H1 (cell line): ENCODE data around the gene ACYP2. TPM values are rescaled to one million over a fixed set of nuclear protein-coding genes. Genes with fewer than 3 reads are reported as not detected.

Experiments
- CTCF ChIA-PET: fragments of 300-600 bp; sonication (Branson Sonifier 250); formaldehyde crosslinking; loops from one replicate; lab custom pipeline; 2021; ENCODE audit not compliant: partially characterized antibody; lab: Charles Lee
- POLR2A ChIA-PET: fragments of 300-600 bp; sonication (Branson Sonifier 250); formaldehyde crosslinking; loops from one replicate; lab custom pipeline; 2021; ENCODE audit warnings: inconsistent platforms; ENCODE audit not compliant: partially characterized antibody; lab: Charles Lee
- DNase-seq, 2 experiments: peaks; one replicate each; pipeline versions ENCODE4 v3.0.0 to v3.0.0-alpha.2; 2010 to 2022; ENCODE audit warnings: low spot score in 2 of 2, low read depth in 1 of 2, mixed read lengths in 1 of 2
- FAIRE-seq: peaks from 2 replicates; lab custom pipeline; 2011; peaks lifted over from hg19 to GRCh38; lab: Jason Lieb, UNC
- H2AFZ ChIP-seq: 2 replicates; pipeline ENCODE4 v1.8.1; 2012; ENCODE audit warnings: low read length, inconsistent platforms
- H2AK5ac ChIP-seq: 2 replicates; pipeline ENCODE4 v1.6.1; 2013; ENCODE audit warnings: low read depth, low read length
- H2BK120ac ChIP-seq: replicated peaks from 2 replicates; pipeline ENCODE3; 2013; ENCODE audit warnings: low read depth, low read length, inconsistent platforms
- H2BK12ac ChIP-seq: 2 replicates; pipeline ENCODE4 v1.6.1; 2013; ENCODE audit warnings: low read depth, low read length
- H2BK15ac ChIP-seq: 2 replicates; pipeline ENCODE4 v1.6.1; 2013; ENCODE audit warnings: low read length
- H2BK20ac ChIP-seq: 2 replicates; pipeline ENCODE4 v1.6.1; 2013; ENCODE audit warnings: low read length
- H2BK5ac ChIP-seq: 2 replicates; pipeline ENCODE4 v1.6.1; 2013; ENCODE audit warnings: low read depth, low read length
- H3K14ac ChIP-seq: 2 replicates; pipeline ENCODE4 v1.6.1; 2013; ENCODE audit warnings: inconsistent platforms; ENCODE audit not compliant: insufficient read length
- H3K18ac ChIP-seq: 2 replicates; pipeline ENCODE4 v1.6.1; 2013; ENCODE audit warnings: low read length; ENCODE audit errors: extremely low read depth
- H3K23ac ChIP-seq: 2 replicates; pipeline ENCODE4 v1.6.1; 2013; ENCODE audit warnings: inconsistent platforms; ENCODE audit not compliant: insufficient read length
- H3K23me2 ChIP-seq: 2 replicates; pipeline ENCODE4 v1.6.1; 2013; ENCODE audit warnings: low read depth, low read length
- H3K27ac ChIP-seq: 2 replicates; pipeline ENCODE4 v1.6.1; 2011; ENCODE audit warnings: low read depth, low read length, inconsistent platforms
- H3K27me3 ChIP-seq, 4 experiments: replicated peaks in 1 of 4; 1 replicate in 1 of 4; 2 replicates in 3 of 4; pipeline versions ENCODE4 v1.6.1 to v1.8.1; 2011 to 2013; ENCODE audit warnings: low read length in 3 of 4, mild to moderate bottlenecking in 3 of 4, inconsistent platforms in 2 of 4, mixed read lengths in 2 of 4, moderate library complexity in 1 of 4; ENCODE audit not compliant: control insufficient read depth in 3 of 4, insufficient read depth in 3 of 4; ENCODE audit errors: extremely low read depth in 1 of 4
- H3K36me3 ChIP-seq, 4 experiments: 2 replicates each; pipeline versions ENCODE4 v1.6.1 to v1.8.1; 2011 to 2013; ENCODE audit warnings: mild to moderate bottlenecking in 4 of 4, low read length in 3 of 4, moderate library complexity in 2 of 4, control low read depth in 1 of 4, inconsistent platforms in 1 of 4; ENCODE audit not compliant: insufficient read depth in 4 of 4, control insufficient read depth in 2 of 4
- H3K4ac ChIP-seq: replicated peaks from 2 replicates; pipeline ENCODE3; 2013; ENCODE audit warnings: low read length, low read depth, mixed read lengths, inconsistent platforms; ENCODE audit not compliant: insufficient read length
- H3K4me1 ChIP-seq, 4 experiments: replicated peaks in 1 of 4; 1 replicate in 1 of 4; 2 replicates in 3 of 4; pipeline versions ENCODE4 v1.6.1 to v1.8.1; 2011 to 2013; ENCODE audit warnings: low read length in 3 of 4, inconsistent platforms in 2 of 4, mixed read lengths in 1 of 4; ENCODE audit not compliant: insufficient read depth in 4 of 4, control insufficient read depth in 3 of 4
- H3K4me2 ChIP-seq, 2 experiments: 2 replicates each; pipeline versions ENCODE4 v1.6.1 to v1.8.1; 2011 to 2013; ENCODE audit warnings: low read depth in 2 of 2, low read length in 2 of 2, control low read depth in 1 of 2, inconsistent platforms in 1 of 2, mild to moderate bottlenecking in 1 of 2; ENCODE audit not compliant: insufficient read depth in 1 of 2
- H3K4me3 ChIP-seq, 4 experiments: fragments of 200-600, 300-600 bp in 1 of 4; sonication (generic), shearing (Covaris generic), sonication (Bioruptor Twin) in 1 of 4; 2 replicates each; pipeline versions ENCODE4 v1.5.1 to v1.8.1; 2011 to 2016; ENCODE audit warnings: low read length in 4 of 4, low read depth in 3 of 4, control low read depth in 2 of 4, inconsistent platforms in 2 of 4, mild to moderate bottlenecking in 2 of 4, mixed read lengths in 1 of 4, moderate library complexity in 1 of 4; ENCODE audit not compliant: insufficient read depth in 2 of 4; ENCODE audit errors: extremely low read depth in 1 of 4
- H3K56ac ChIP-seq: replicated peaks from 2 replicates; pipeline ENCODE3; 2013; ENCODE audit warnings: low read depth, mild to moderate bottlenecking, mixed read lengths, low read length, inconsistent platforms; ENCODE audit not compliant: insufficient read length
- H3K79me1 ChIP-seq: 2 replicates; pipeline ENCODE4 v1.6.1; 2013; ENCODE audit warnings: low read depth, low read length, control low read depth
- H3K79me2 ChIP-seq, 2 experiments: 2 replicates each; pipeline versions ENCODE4 v1.6.1 to v1.8.1; 2012 to 2013; ENCODE audit warnings: low read length in 2 of 2, mild to moderate bottlenecking in 2 of 2, inconsistent platforms in 1 of 2; ENCODE audit not compliant: insufficient read depth in 2 of 2, control insufficient read depth in 1 of 2
- H3K9ac ChIP-seq, 4 experiments: replicated peaks in 1 of 4; 1 replicate in 1 of 4; 2 replicates in 3 of 4; pipeline versions ENCODE4 v1.6.1 to v1.8.1; 2011 to 2013; ENCODE audit warnings: low read depth in 3 of 4, low read length in 3 of 4, control low read depth in 2 of 4, mild to moderate bottlenecking in 2 of 4, moderate library complexity in 2 of 4, inconsistent platforms in 1 of 4; ENCODE audit errors: extremely low read depth in 1 of 4
- H3K9me3 ChIP-seq, 2 experiments: 2 replicates each; pipeline versions ENCODE4 v1.6.1 to v1.8.1; 2012 to 2013; ENCODE audit warnings: mild to moderate bottlenecking in 2 of 2, moderate library complexity in 2 of 2, control low read depth in 1 of 2, inconsistent platforms in 1 of 2, low read depth in 1 of 2, low read length in 1 of 2, mixed read lengths in 1 of 2; ENCODE audit not compliant: insufficient read depth in 2 of 2
- H4K20me1 ChIP-seq, 2 experiments: replicated peaks in 1 of 2; 2 replicates each; pipeline versions ENCODE3 to v1.8.1; 2011 to 2013; ENCODE audit warnings: inconsistent platforms in 2 of 2, low read length in 2 of 2, mild to moderate bottlenecking in 1 of 2; ENCODE audit not compliant: insufficient read depth in 2 of 2, control insufficient read depth in 1 of 2
- H4K5ac ChIP-seq: 2 replicates; pipeline ENCODE4 v1.6.1; 2013; ENCODE audit warnings: low read length, low read depth, mixed read lengths, inconsistent platforms; ENCODE audit not compliant: insufficient read length
- H4K8ac ChIP-seq: 2 replicates; pipeline ENCODE4 v1.8.0; 2013; ENCODE audit warnings: mild to moderate bottlenecking, moderate library complexity, low read length, inconsistent platforms; ENCODE audit not compliant: insufficient read depth; ENCODE audit errors: extremely low read depth
- H4K91ac ChIP-seq: replicated peaks from 2 replicates; pipeline ENCODE3; 2013; ENCODE audit warnings: low read length, mixed read lengths, inconsistent platforms; ENCODE audit not compliant: insufficient read length
- BCL11A ChIP-seq, 2 experiments: IDR thresholded peaks; one replicate each; pipeline ENCODE4 v1.6.1; 2011; ENCODE audit warnings: low read depth in 2 of 2, low read length in 2 of 2, mild to moderate bottlenecking in 2 of 2
- CHD1 ChIP-seq: IDR thresholded peaks from 2 replicates; pipeline ENCODE4 v1.6.1; 2012; ENCODE audit warnings: low read depth, low read length, improper control_type of control experiment
- CHD2 ChIP-seq: IDR thresholded peaks from 2 replicates; pipeline ENCODE4 v1.6.1; 2012; ENCODE audit warnings: low read length, improper control_type of control experiment
- CTBP2 ChIP-seq: IDR thresholded peaks from 2 replicates; pipeline ENCODE4 v1.7.0; 2011; ENCODE audit warnings: borderline replicate concordance, mild to moderate bottlenecking, moderate library complexity, mixed read lengths, low read length; ENCODE audit not compliant: insufficient read depth, insufficient read length
- HDAC6 ChIP-seq: IDR thresholded peaks from one replicate; pipeline ENCODE4 v1.7.1; 2012; ENCODE audit warnings: low read depth, mild to moderate bottlenecking, inconsistent platforms, low read length, moderate library complexity
- JUN ChIP-seq: IDR thresholded peaks from 2 replicates; pipeline ENCODE4 v1.6.1; 2011; ENCODE audit warnings: low read depth, mild to moderate bottlenecking, improper control_type of control experiment, low read length
- KDM5A ChIP-seq: fragments of 200-600 bp; IDR thresholded peaks from 2 replicates; pipeline ENCODE4 v1.7.1; 2012; ENCODE audit warnings: mild to moderate bottlenecking, low read length, inconsistent platforms, mixed read lengths
- MAX ChIP-seq: IDR thresholded peaks from 2 replicates; pipeline ENCODE4 v1.6.1; 2012; ENCODE audit warnings: inconsistent platforms
- NANOG ChIP-seq: IDR thresholded peaks from 2 replicates; pipeline ENCODE4 v1.6.1; 2011; ENCODE audit warnings: low read length, low read depth, mild to moderate bottlenecking, inconsistent platforms; ENCODE audit not compliant: insufficient read depth, poor library complexity, severe bottlenecking
- POU5F1 ChIP-seq: IDR thresholded peaks from 2 replicates; pipeline ENCODE4 v1.6.1; 2011; ENCODE audit warnings: low read depth, mild to moderate bottlenecking, low read length, moderate library complexity
- RAD21 ChIP-seq, 2 experiments: IDR thresholded peaks in 1 of 2; conservative IDR thresholded peaks in 1 of 2; 2 replicates each; pipeline ENCODE4 v1.6.1; 2011; ENCODE audit warnings: low read depth in 2 of 2, low read length in 2 of 2, improper control_type of control experiment in 1 of 2, inconsistent platforms in 1 of 2, mild to moderate bottlenecking in 1 of 2, moderate library complexity in 1 of 2
- RBBP5 ChIP-seq: IDR thresholded peaks from 2 replicates; pipeline ENCODE4 v1.7.1; 2012; ENCODE audit warnings: low read depth, mild to moderate bottlenecking, inconsistent platforms, low read length, moderate library complexity, borderline replicate concordance
- SP4 ChIP-seq: IDR thresholded peaks from 2 replicates; pipeline ENCODE4 v1.6.1; 2012; ENCODE audit warnings: low read length, inconsistent platforms
- SUZ12 ChIP-seq: fragments of 200-600 bp; sonication (generic); IDR thresholded peaks from 2 replicates; pipeline ENCODE4 v1.6.1; 2012; ENCODE audit warnings: mild to moderate bottlenecking, inconsistent platforms, low read length, moderate library complexity, mixed read lengths
- TEAD4 ChIP-seq: IDR thresholded peaks from 2 replicates; pipeline ENCODE4 v1.6.1; 2012; ENCODE audit warnings: low read depth, low read length, inconsistent platforms, mixed read lengths
- WGBS, 2 experiments: shearing (Covaris generic) in 1 of 2; methylation state at CpG; one replicate each; pipeline versions ENCODE4 v1.1.6 to v1.1.7; 2013 to 2015; ENCODE audit warnings: low lambda C conversion rate in 2 of 2, mixed read lengths in 2 of 2, inconsistent platforms in 1 of 2, low coverage in 1 of 2, missing lambda C conversion rate in 1 of 2; ENCODE audit not compliant: insufficient replicate concordance in 2 of 2, insufficient coverage in 1 of 2, insufficient read length in 1 of 2; ENCODE audit errors: extremely low coverage in 1 of 2, missing lambda C conversion rate in 1 of 2; 5-methylcytosine and 5-hydroxymethylcytosine counted together
- polyA plus RNA-seq, 7 experiments: library from polyadenylated mRNA; depleted of rRNA in 3 of 7; stranded (reverse) in 5 of 7; unstranded in 2 of 7; fragments of >200 nt in 5 of 7; fragments of 200-250 nt in 2 of 7; gene quantifications; 1 replicate in 5 of 7; 2 replicates in 1 of 7; 4 replicates in 1 of 7; pipeline versions ENCODE4 v1.2.1 to v1.2.3, GENCODE V29; 2011 to 2013; ENCODE audit warnings: missing spikeins in 2 of 7, mixed read lengths in 2 of 7
- total RNA-seq: library from RNA; stranded (reverse); fragmentation: NEBNext Ultra II Directional; extraction: Animal tissue kit (Norgen Biotek cat#: 25700); gene quantifications from 2 replicates; pipeline ENCODE4 v1.2.1, GENCODE V29; 2021

The ACYP2 gene
- total and polyA plus RNA-seq, 2 of the 8 experiments (the other 6 are each of a cell fraction or from before 2014, with no cell fraction given), result 3.4 to 4.4 TPM

DNA sequence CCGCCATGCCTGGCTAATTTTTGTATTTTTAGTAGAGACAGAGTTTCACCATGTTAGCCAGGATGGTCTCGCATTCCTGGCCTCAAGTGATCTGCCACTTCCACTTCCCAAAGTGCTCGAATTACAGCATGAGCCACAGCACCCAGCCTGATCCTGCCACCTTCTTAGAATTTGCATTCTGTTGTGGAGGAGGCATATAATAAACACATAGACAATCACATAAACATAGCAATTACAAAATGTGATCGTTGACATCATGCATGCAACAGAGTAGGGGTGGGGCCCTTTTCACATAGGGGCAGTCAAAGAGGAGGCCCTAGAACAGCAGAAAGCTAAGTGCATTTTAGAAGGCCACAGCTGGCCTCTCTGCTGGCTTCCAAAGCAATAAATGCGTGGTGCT is 180.5 kb downstream of the ACYP2 start:
- no peak overlapping the region for H2BK20ac ChIP-seq
- CTCF ChIA-PET, result interaction anchor here (1.1 to 1.8 kb wide), 2 partner anchors 10 to 46 kb away, joined by 3 to 4 read pairs; no protein-coding TSS in a partner anchor
- FAIRE-seq (no peak), DNase-seq (no peak)
- H2BK5ac ChIP-seq, result no peak overlapping the region
- no peak overlapping the region for H3K23ac ChIP-seq
- no peak overlapping the region for H3K14ac ChIP-seq
- H2AK5ac ChIP-seq, result no peak overlapping the region
- no peak overlapping the region for H2BK15ac ChIP-seq
- H3K27me3 ChIP-seq, result peaks cover 6 to 9% (median 7%) of the 10 kb centered on the region in 4 experiments
- no peak overlapping the region for H4K8ac ChIP-seq
- no peak overlapping the region for H2AFZ ChIP-seq
- H2BK120ac ChIP-seq, result no peak overlapping the region
- no peaks in the 10 kb centered on the region for H4K20me1 ChIP-seq
- no peak overlapping the region for H3K4me2 ChIP-seq
- no peaks in the 10 kb centered on the region for H3K79me2 ChIP-seq
- H3K79me1 ChIP-seq, result no peaks in the 10 kb centered on the region
- no peak overlapping the region for H4K91ac ChIP-seq
- no peaks in the 10 kb centered on the region for H3K9me3 ChIP-seq
- 80% methylated on average over 5 of the region's 5 CpGs; no CpG with 5 or more reads in 1 of the 2 experiments for WGBS, 2 experiments
- H3K4ac ChIP-seq, result no peak overlapping the region
- H3K9ac ChIP-seq, result no peak overlapping the region
- no peak overlapping the region for H3K4me3 ChIP-seq
- no peaks in the 10 kb centered on the region for H3K36me3 ChIP-seq
- H3K18ac ChIP-seq, result no peak overlapping the region
- POLR2A ChIA-PET, result no interaction called here
- H2BK12ac ChIP-seq, result no peak overlapping the region
- no peak overlapping the region for H4K5ac ChIP-seq
- no peak overlapping the region for H3K27ac ChIP-seq
- peaks cover 0 to 5% (median 1%) of the 10 kb centered on the region in 4 experiments; a peak in 2 of 7 replicates for H3K4me1 ChIP-seq
- H3K56ac ChIP-seq, result no peak overlapping the region
- no peaks in the 10 kb centered on the region for H3K23me2 ChIP-seq
- TF ChIP-seq CHD2, result no peak
- no peak for TF ChIP-seq RBBP5
- no peak for TF ChIP-seq MAX
- no peak for TF ChIP-seq HDAC6
- no peak for TF ChIP-seq NANOG
- TF ChIP-seq POU5F1, result no peak
- TF ChIP-seq JUN, result no peak
- no peak for TF ChIP-seq CTBP2
- no peak for TF ChIP-seq SUZ12
- no peak for TF ChIP-seq BCL11A (IDR thresholded peaks at IDR 0.05; ENCODE audit: low read depth in 2 of 2, low read length in 2 of 2)
- no peak for TF ChIP-seq KDM5A
- no peak for TF ChIP-seq CHD1
- TF ChIP-seq TEAD4, result no peak
- TF ChIP-seq SP4, result no peak
- TF ChIP-seq RAD21 (IDR thresholded peaks at IDR 0.05 in 1 of 2, conservative IDR thresholded peaks at IDR 0.05 in 1 of 2; ENCODE audit: low read depth in 2 of 2, low read length in 2 of 2), result no peak
